Measurements from ENCODE around the gene MGAT2.
"Not testable (repeated sequence)": the region's sequence is repeated elsewhere in the genome, so short reads cannot be mapped to it uniquely, and the experiment has no call there.

The MGAT2 gene

GRCh38 chr14:49653508-49653907, 32.9 kb downstream of the MGAT2 start:
- TF ChIP-seq, protein P1, sequence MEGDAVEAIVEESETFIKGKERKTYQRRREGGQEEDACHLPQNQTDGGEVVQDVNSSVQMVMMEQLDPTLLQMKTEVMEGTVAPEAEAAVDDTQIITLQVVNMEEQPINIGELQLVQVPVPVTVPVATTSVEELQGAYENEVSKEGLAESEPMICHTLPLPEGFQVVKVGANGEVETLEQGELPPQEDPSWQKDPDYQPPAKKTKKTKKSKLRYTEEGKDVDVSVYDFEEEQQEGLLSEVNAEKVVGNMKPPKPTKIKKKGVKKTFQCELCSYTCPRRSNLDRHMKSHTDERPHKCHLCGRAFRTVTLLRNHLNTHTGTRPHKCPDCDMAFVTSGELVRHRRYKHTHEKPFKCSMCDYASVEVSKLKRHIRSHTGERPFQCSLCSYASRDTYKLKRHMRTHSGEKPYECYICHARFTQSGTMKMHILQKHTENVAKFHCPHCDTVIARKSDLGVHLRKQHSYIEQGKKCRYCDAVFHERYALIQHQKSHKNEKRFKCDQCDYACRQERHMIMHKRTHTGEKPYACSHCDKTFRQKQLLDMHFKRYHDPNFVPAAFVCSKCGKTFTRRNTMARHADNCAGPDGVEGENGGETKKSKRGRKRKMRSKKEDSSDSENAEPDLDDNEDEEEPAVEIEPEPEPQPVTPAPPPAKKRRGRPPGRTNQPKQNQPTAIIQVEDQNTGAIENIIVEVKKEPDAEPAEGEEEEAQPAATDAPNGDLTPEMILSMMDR (IDR thresholded peaks at IDR 0.05; ENCODE audit: low read depth, low read length): no peak
- DNase-seq (ENCODE audit: low read depth, low spot score): no peak
- H3K4me3 ChIP-seq (ENCODE audit: low read depth, low read length): no peak overlapping the region
- in situ Hi-C loops (cut with HindIII; ENCODE audit: low sequenced_read_pairs): no loop called here

DNA sequence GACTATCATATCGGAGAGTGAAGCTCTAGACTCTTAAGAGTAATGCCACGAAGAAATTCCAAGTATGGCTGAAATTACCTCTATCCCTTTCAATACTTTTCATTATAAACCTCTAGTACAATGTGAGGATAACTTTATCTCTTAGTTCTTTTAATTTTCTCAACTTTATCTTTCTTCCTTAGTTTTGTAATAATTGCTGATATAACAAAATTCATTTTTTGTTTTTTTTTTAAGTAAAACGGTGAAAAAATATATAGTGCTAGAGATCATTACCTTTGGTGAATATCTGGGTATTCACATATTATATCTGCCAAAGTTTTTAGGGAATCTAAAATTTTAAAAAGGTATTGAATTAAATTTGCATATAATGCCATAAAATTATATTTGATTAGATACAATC, 33.9 kb downstream of the MGAT2 start:
- no peak overlapping the region for H3K4me3 ChIP-seq (ENCODE audit: low read depth, low read length)
- no peak for DNase-seq (ENCODE audit: low read depth, low spot score)
- TF ChIP-seq, protein P1 (IDR thresholded peaks at IDR 0.05; ENCODE audit: low read depth, low read length): no peak
- in situ Hi-C loops (cut with HindIII; ENCODE audit: low sequenced_read_pairs): no loop called here

- H3K4me3 ChIP-seq (ENCODE audit: low read depth, low read length); in situ Hi-C loops (cut with HindIII; ENCODE audit: low sequenced_read_pairs); DNase-seq (ENCODE audit: low read depth, low spot score): not testable (repeated sequence)
Observed at GRCh38 chr14:49657500-49657899, 36.9 kb downstream of the MGAT2 start.

DNA sequence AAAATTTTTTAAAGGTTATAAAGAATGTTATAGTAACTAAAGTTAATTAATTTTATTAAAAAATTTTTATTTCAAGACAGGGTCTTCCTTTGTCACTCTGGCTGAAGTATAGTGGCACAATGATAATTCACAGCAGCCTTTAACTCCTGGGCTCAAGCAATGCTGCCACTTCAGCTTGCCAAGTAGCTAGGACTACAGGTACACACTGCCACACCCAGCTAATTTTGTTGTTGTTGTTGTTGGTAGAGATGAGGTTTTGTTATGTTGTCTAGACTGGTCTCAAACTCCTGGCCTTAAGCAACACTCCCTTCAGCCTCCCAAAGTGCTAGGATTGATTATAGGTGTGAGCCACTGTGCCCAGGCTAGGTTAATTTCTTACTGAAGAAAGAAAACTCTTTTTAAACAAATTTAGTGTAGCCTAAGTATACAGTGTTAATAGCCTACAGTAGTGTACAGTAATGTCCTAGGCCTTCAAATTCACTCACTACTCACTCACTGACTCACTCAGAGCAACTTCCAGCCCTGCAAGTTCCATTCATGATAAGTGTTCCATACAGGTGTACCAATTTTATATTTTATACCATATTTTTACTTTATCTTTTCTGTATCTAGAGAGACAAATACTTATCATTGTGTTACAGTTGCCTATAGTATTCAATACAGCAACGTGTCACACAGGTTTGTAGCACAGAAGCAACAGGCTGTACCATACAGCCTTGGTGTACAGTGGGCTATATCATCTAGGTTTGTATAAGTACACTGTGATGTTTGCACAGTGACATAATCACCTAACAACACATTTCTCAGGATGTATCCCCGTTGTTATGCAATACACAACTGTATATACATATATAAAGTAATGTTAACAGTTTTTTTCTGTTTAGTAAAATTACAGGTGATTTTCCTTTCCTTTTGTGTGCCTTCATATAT, 39.2 kb downstream of the MGAT2 start:
- DNase-seq (ENCODE audit: low read depth, low spot score): no peak
- in situ Hi-C loops (cut with HindIII; ENCODE audit: low sequenced_read_pairs): no loop called here
- H3K4me3 ChIP-seq (ENCODE audit: low read depth, low read length): no peak overlapping the region
- TF ChIP-seq, protein P1 (IDR thresholded peaks at IDR 0.05; ENCODE audit: low read depth, low read length): no peak

GRCh38 chr14:49670475-49670874, 49.9 kb downstream of the MGAT2 start:
- in situ Hi-C loops (cut with HindIII; ENCODE audit: low sequenced_read_pairs): no loop called here
- H3K4me3 ChIP-seq (ENCODE audit: low read depth, low read length): no peak overlapping the region
- no peak for DNase-seq (ENCODE audit: low read depth, low spot score)
- TF ChIP-seq, protein P1 (IDR thresholded peaks at IDR 0.05; ENCODE audit: low read depth, low read length): no peak
